ENCODE results near the gene CMA1.
"Not testable (repeated sequence)": the region's sequence is repeated elsewhere in the genome, so short reads cannot be mapped to it uniquely, and the experiment has no call there.

- not testable (repeated sequence) for TF ChIP-seq CTCF (IDR thresholded peaks at IDR 0.05; ENCODE audit: insufficient read depth, low read depth, low read length); EZH2 (IDR thresholded peaks at IDR 0.05; ENCODE audit: insufficient read depth, low read length)
These were observed 28.1 kb downstream of the CMA1 start for GRCh38 chr14:24479999-24480398.

All from astrocyte (in vitro differentiated cells and primary cell).